ENCODE measurements around the gene ATF7IP2. TPM values are rescaled to one million over a fixed set of nuclear protein-coding genes. Genes with fewer than 3 reads are reported as not detected.

ATF7IP2 gene
- total and polyA plus RNA-seq, 7 experiments from 2014 or later: 56.5 to 304 (median 75.1) TPM

- Mint-ChIP-seq H3K4me1 (peaks cover 0 to 2% (median 0%) of the 10 kb centered on the region in 7 donors), H3K27me3 (peaks cover 0 to 7% (median 0%) of the 10 kb centered on the region in 5 donors), H3K27ac (no peak overlapping the region), H3K9me3 (peaks cover 0 to 52% (median 13%) of the 10 kb centered on the region in 11 donors), H3K36me3 (peaks cover 0 to 9% (median 5%) of the 10 kb centered on the region in 5 donors), H3K4me3 (no peak overlapping the region)
- no peak overlapping the region for H3K4me3 ChIP-seq (ENCODE audit: low read length)
- peaks cover 0 to 7% (median 0%) of the 10 kb centered on the region in 3 experiments for H3K9me3 ChIP-seq (ENCODE audit: control insufficient read depth in 2 of 3, low read length in 3 of 3)
- no peaks in the 10 kb centered on the region for H3K4me1 ChIP-seq (ENCODE audit: control insufficient read depth in 2 of 2, insufficient read depth in 2 of 2, low read length in 2 of 2)
- ATAC-seq (no peak), DNase-seq (no peak)
- CTCF ChIA-PET: no interaction called here
- peaks cover 0 to 3% (median 0%) of the 10 kb centered on the region in 3 experiments for H3K36me3 ChIP-seq (ENCODE audit: control insufficient read depth in 2 of 3, insufficient read depth in 3 of 3, low read length in 3 of 3)
- POLR2A ChIA-PET: no interaction called here
- intact Hi-C loops (cut with micrococcal nuclease): no loop called here
- H3K27ac ChIP-seq (ENCODE audit: low read depth, low read length): no peak overlapping the region
- no peaks in the 10 kb centered on the region for H3K27me3 ChIP-seq (ENCODE audit: control insufficient read depth in 2 of 2, insufficient read depth in 2 of 2, low read length in 2 of 2)
Observed at GRCh38 chr16:10371592-10371991, 14.3 kb upstream of the ATF7IP2 start.

- DNase-seq: no peak
- Histone ChIP-seq H3K4me3 (ENCODE audit: low read length) (no peak overlapping the region), H3K4me1 (ENCODE audit: control insufficient read depth in 2 of 2, insufficient read depth in 2 of 2, low read length in 2 of 2) (no peaks in the 10 kb centered on the region), H3K9me3 (ENCODE audit: control insufficient read depth in 2 of 3, low read length in 3 of 3) (peaks cover 0 to 7% (median 0%) of the 10 kb centered on the region in 3 experiments), H3K27me3 (ENCODE audit: control insufficient read depth in 2 of 2, insufficient read depth in 2 of 2, low read length in 2 of 2) (no peaks in the 10 kb centered on the region), H3K27ac (ENCODE audit: low read depth, low read length) (no peak overlapping the region), H3K36me3 (ENCODE audit: control insufficient read depth in 2 of 3, insufficient read depth in 3 of 3, low read length in 3 of 3) (peaks cover 0 to 3% (median 0%) of the 10 kb centered on the region in 3 experiments)
- Mint-ChIP-seq H3K27me3 (peaks cover 0 to 10% (median 0%) of the 10 kb centered on the region in 5 donors), H3K4me3 (no peak overlapping the region), H3K27ac (no peak overlapping the region), H3K9me3 (peaks cover 0 to 50% (median 14%) of the 10 kb centered on the region in 11 donors), H3K36me3 (peaks cover 0 to 9% (median 5%) of the 10 kb centered on the region in 5 donors), H3K4me1 (peaks cover 0 to 1% (median 0%) of the 10 kb centered on the region in 7 donors)
- intact Hi-C loops (cut with micrococcal nuclease): no loop called here
- no peak for ATAC-seq
- POLR2A ChIA-PET: no interaction called here
- CTCF ChIA-PET: no interaction called here
Observed at GRCh38 chr16:10373556-10373955, 12.3 kb upstream of the ATF7IP2 start.

GRCh38 chr16:10376229-10376628, 9.6 kb upstream of the ATF7IP2 start:
- ChIA-PET POLR2A (interaction anchor here (0.7 kb wide), 1 partner anchor 9 kb away, joined by 3 read pairs; the partner anchor contains the start of gene ATF7IP2), CTCF (no interaction called here)
- Histone ChIP-seq H3K9me3 (ENCODE audit: control insufficient read depth in 2 of 3, low read length in 3 of 3) (no peaks in the 10 kb centered on the region), H3K27me3 (ENCODE audit: control insufficient read depth in 2 of 2, insufficient read depth in 2 of 2, low read length in 2 of 2) (no peaks in the 10 kb centered on the region), H3K4me3 (ENCODE audit: low read length) (no peak overlapping the region), H3K4me1 (ENCODE audit: control insufficient read depth in 2 of 2, insufficient read depth in 2 of 2, low read length in 2 of 2) (no peaks in the 10 kb centered on the region), H3K36me3 (ENCODE audit: control insufficient read depth in 2 of 3, insufficient read depth in 3 of 3, low read length in 3 of 3) (no peaks in the 10 kb centered on the region), H3K27ac (ENCODE audit: low read depth, low read length) (no peak overlapping the region)
- Mint-ChIP-seq H3K4me3 (no peak overlapping the region), H3K27me3 (peaks cover 0 to 10% (median 0%) of the 10 kb centered on the region in 5 donors), H3K27ac (no peak overlapping the region), H3K4me1 (peaks cover 0 to 4% (median 0%) of the 10 kb centered on the region in 7 donors), H3K36me3 (peaks cover 0 to 8% (median 0%) of the 10 kb centered on the region in 5 donors), H3K9me3 (peaks cover 0 to 24% (median 8%) of the 10 kb centered on the region in 11 donors)
- intact Hi-C loops (cut with micrococcal nuclease): no loop called here
- DNase-seq: no peak
- ATAC-seq: no peak

DNA sequence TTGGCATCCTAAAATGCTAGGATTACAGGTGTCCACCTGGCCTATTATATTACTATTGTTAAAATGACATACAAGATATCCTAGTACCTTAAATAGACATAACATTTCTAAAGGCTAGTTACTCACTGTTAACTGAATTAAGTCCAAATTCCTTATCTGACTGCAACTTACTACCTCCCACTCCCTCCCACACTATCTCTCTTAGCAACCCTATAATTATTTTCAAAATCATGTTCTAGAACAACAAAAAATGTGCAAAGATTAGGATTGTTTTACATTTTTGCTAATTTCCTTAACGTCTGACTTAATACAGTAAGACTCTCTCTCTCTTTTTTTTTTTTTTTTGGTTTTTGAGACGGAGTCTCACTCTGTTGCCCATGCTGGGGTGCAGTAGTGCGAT, 2.2 kb upstream of the ATF7IP2 start:
- Histone ChIP-seq H3K9me3 (ENCODE audit: control insufficient read depth in 2 of 3, low read length in 3 of 3) (no peaks in the 10 kb centered on the region), H3K27me3 (ENCODE audit: control insufficient read depth in 2 of 2, insufficient read depth in 2 of 2, low read length in 2 of 2) (no peaks in the 10 kb centered on the region), H3K4me3 (ENCODE audit: low read length) (no peak overlapping the region), H3K4me1 (ENCODE audit: control insufficient read depth in 2 of 2, insufficient read depth in 2 of 2, low read length in 2 of 2) (peaks cover 0 to 4% of the 10 kb centered on the region in 2 donors), H3K36me3 (ENCODE audit: control insufficient read depth in 2 of 3, insufficient read depth in 3 of 3, low read length in 3 of 3) (peaks cover 0 to 11% (median 0%) of the 10 kb centered on the region in 3 experiments), H3K27ac (ENCODE audit: low read depth, low read length) (no peak overlapping the region)
- ATAC-seq: no peak
- Mint-ChIP-seq H3K27me3 (peaks cover 0 to 3% (median 0%) of the 10 kb centered on the region in 5 donors), H3K9me3 (peaks cover 0 to 7% (median 1%) of the 10 kb centered on the region in 11 donors), H3K4me3 (no peak overlapping the region), H3K36me3 (peaks cover 0 to 18% (median 15%) of the 10 kb centered on the region in 5 donors), H3K4me1 (peaks cover 15 to 30% (median 25%) of the 10 kb centered on the region in 7 donors), H3K27ac (peak overlapping the region in 3 of 9 donors; percentile 18 to 25 (median 24))
- no peak for DNase-seq
- ChIA-PET POLR2A (no interaction called here), CTCF (no interaction called here)
- intact Hi-C loops (cut with micrococcal nuclease): loop anchor here (10.0 kb wide), 2 partner anchors 71 to 1289 kb away; partner anchors contain the start of gene HAPSTR1 (in 1 of the 2)

GRCh38 chr16:10386517-10387100, 748 bp downstream of the ATF7IP2 start:
- peak overlapping the region; percentile 67 for H3K4me3 ChIP-seq (ENCODE audit: low read length)
- H3K36me3 Mint-ChIP-seq: peaks cover 0 to 32% (median 26%) of the 10 kb centered on the region in 5 donors
- ChIA-PET CTCF (interaction anchor here (1.3 kb wide), 1 partner anchor 72 kb away, joined by 4 read pairs; no protein-coding TSS in a partner anchor), POLR2A (interaction anchor here (0.7 to 1.7 kb wide), 7 partner anchors 14 to 357 kb away, joined by 3 to 6 read pairs (median 4); partner anchors contain the start of gene NUBP1)
- H3K9me3 ChIP-seq (ENCODE audit: control insufficient read depth in 2 of 3, low read length in 3 of 3): no peaks in the 10 kb centered on the region
- H3K4me3 Mint-ChIP-seq: peak overlapping the region; percentile 89 to 99 (median 98)
- peaks cover 0 to 11% (median 0%) of the 10 kb centered on the region in 3 experiments for H3K36me3 ChIP-seq (ENCODE audit: control insufficient read depth in 2 of 3, insufficient read depth in 3 of 3, low read length in 3 of 3)
- no peak for ATAC-seq
- H3K4me1 ChIP-seq (ENCODE audit: control insufficient read depth in 2 of 2, insufficient read depth in 2 of 2, low read length in 2 of 2): peaks cover 15 to 16% of the 10 kb centered on the region in 2 donors
- H3K27me3 ChIP-seq (ENCODE audit: control insufficient read depth in 2 of 2, insufficient read depth in 2 of 2, low read length in 2 of 2): no peaks in the 10 kb centered on the region
- peaks cover 31 to 58% (median 47%) of the 10 kb centered on the region in 7 donors for H3K4me1 Mint-ChIP-seq
- H3K27ac Mint-ChIP-seq: peak overlapping the region; percentile 90 to 99 (median 97)
- peaks cover 0 to 17% (median 1%) of the 10 kb centered on the region in 11 donors for H3K9me3 Mint-ChIP-seq
- peak overlapping the region; percentile 84 for H3K27ac ChIP-seq (ENCODE audit: low read depth, low read length)
- DNase-seq: peak in 4 of 9 donors; percentile 23 to 34 (median 26)
- peaks cover 0 to 3% (median 0%) of the 10 kb centered on the region in 5 donors for H3K27me3 Mint-ChIP-seq
- intact Hi-C loops (cut with micrococcal nuclease): loop anchor here (1.0 to 10.0 kb wide), 13 partner anchors 24 to 1519 kb away; partner anchors contain the start of genes CARHSP1 (in 1 of the 2), CLEC16A (in 1 of the 2), DEXI (in 1 of the 2) and HAPSTR1 (in 1 of the 2)

DNA sequence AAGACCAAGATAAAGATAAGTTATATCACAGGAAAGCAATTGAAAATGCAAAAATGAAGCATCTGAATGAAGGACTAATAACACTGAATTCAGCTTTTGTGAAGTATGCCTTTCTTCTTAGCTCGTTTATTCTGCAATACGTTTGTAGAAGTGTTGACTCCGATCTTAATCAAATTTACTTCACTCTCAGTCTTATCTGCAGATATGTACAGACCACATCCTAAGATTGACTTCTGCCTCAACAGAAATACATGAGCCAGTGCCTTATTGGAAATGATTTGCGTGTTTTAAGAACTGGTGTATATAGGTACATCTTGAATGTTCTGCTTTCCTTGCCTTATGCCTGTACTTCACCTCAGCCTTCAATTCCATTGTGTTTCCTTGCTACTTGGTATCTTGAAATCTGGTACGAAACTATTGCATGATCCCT, 1.3 kb downstream of the ATF7IP2 start:
- intact Hi-C loops (cut with micrococcal nuclease): loop anchor here (2.0 to 10.0 kb wide), 9 partner anchors 50 to 1520 kb away; partner anchors contain the start of genes CARHSP1 (in 1 of the 2), CLEC16A (in 1 of the 2), DEXI (in 1 of the 2) and HAPSTR1 (in 1 of the 2)
- POLR2A ChIA-PET: interaction anchor here (0.6 to 1.7 kb wide), 6 partner anchors 14 to 956 kb away, joined by 3 to 6 read pairs (median 4); partner anchors contain the start of gene NUBP1

More for the DNA sequence above, 1.3 kb downstream of the ATF7IP2 start:
- Histone ChIP-seq H3K36me3 (ENCODE audit: control insufficient read depth in 2 of 3, insufficient read depth in 3 of 3, low read length in 3 of 3) (peaks cover 0 to 11% (median 0%) of the 10 kb centered on the region in 3 experiments), H3K4me1 (ENCODE audit: control insufficient read depth in 2 of 2, insufficient read depth in 2 of 2, low read length in 2 of 2) (peaks cover 15 to 16% of the 10 kb centered on the region in 2 donors), H3K27ac (ENCODE audit: low read depth, low read length) (peak overlapping the region; percentile 84), H3K9me3 (ENCODE audit: control insufficient read depth in 2 of 3, low read length in 3 of 3) (no peaks in the 10 kb centered on the region), H3K27me3 (ENCODE audit: control insufficient read depth in 2 of 2, insufficient read depth in 2 of 2, low read length in 2 of 2) (no peaks in the 10 kb centered on the region), H3K4me3 (ENCODE audit: low read length) (peak overlapping the region; percentile 67)
- peaks cover 0 to 33% (median 26%) of the 10 kb centered on the region in 5 donors for H3K36me3 Mint-ChIP-seq
- H3K4me3 Mint-ChIP-seq: peak overlapping the region; percentile 89 to 99 (median 98)
- H3K27me3 Mint-ChIP-seq: peaks cover 0 to 3% (median 0%) of the 10 kb centered on the region in 5 donors
- peak in 5 of 9 donors; percentile 9 to 24 (median 22) for DNase-seq
- H3K4me1 Mint-ChIP-seq: peaks cover 28 to 55% (median 44%) of the 10 kb centered on the region in 7 donors
- H3K9me3 Mint-ChIP-seq: peaks cover 0 to 17% (median 1%) of the 10 kb centered on the region in 11 donors
- no peak for ATAC-seq
- CTCF ChIA-PET: no interaction called here
- H3K27ac Mint-ChIP-seq: peak overlapping the region; percentile 90 to 99 (median 97)

All from naive thymus-derived CD4-positive, alpha-beta T cell (primary cell).